ENCODE measurements around the gene HCFC1R1. TPM values are rescaled to one million over a fixed set of nuclear protein-coding genes. Genes with fewer than 3 reads are reported as not detected.
"Not testable (repeated sequence)": the region's sequence is repeated elsewhere in the genome, so short reads cannot be mapped to it uniquely, and the experiment has no call there.

Gene HCFC1R1
- total RNA-seq, 1 donor from 2014 or later = 133 TPM

GRCh38 chr16:3054965-3055733 is 31.4 kb upstream of the HCFC1R1 start:
- H3K36me3 Mint-ChIP-seq (ENCODE audit: unreplicated experiment) = peaks cover 6% of the 10 kb centered on the region
- no peaks in the 10 kb centered on the region for H3K9me3 Mint-ChIP-seq (ENCODE audit: unreplicated experiment)
- DNase-seq (ENCODE audit: extremely low spot score, unreplicated experiment) = no peak
- H3K4me3 Mint-ChIP-seq (ENCODE audit: unreplicated experiment) = no peak overlapping the region
- peaks cover 13% of the 10 kb centered on the region for H3K4me1 Mint-ChIP-seq (ENCODE audit: unreplicated experiment)
- no peak overlapping the region for H3K27ac Mint-ChIP-seq (ENCODE audit: unreplicated experiment)
- H3K27me3 Mint-ChIP-seq (ENCODE audit: unreplicated experiment) = peaks cover 6% of the 10 kb centered on the region
- TF ChIP-seq, protein P1, sequence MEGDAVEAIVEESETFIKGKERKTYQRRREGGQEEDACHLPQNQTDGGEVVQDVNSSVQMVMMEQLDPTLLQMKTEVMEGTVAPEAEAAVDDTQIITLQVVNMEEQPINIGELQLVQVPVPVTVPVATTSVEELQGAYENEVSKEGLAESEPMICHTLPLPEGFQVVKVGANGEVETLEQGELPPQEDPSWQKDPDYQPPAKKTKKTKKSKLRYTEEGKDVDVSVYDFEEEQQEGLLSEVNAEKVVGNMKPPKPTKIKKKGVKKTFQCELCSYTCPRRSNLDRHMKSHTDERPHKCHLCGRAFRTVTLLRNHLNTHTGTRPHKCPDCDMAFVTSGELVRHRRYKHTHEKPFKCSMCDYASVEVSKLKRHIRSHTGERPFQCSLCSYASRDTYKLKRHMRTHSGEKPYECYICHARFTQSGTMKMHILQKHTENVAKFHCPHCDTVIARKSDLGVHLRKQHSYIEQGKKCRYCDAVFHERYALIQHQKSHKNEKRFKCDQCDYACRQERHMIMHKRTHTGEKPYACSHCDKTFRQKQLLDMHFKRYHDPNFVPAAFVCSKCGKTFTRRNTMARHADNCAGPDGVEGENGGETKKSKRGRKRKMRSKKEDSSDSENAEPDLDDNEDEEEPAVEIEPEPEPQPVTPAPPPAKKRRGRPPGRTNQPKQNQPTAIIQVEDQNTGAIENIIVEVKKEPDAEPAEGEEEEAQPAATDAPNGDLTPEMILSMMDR (IDR thresholded peaks at IDR 0.05) = no peak

- H3K36me3 Mint-ChIP-seq (ENCODE audit: unreplicated experiment); H3K9me3 Mint-ChIP-seq (ENCODE audit: unreplicated experiment); H3K27ac Mint-ChIP-seq (ENCODE audit: unreplicated experiment); H3K4me3 Mint-ChIP-seq (ENCODE audit: unreplicated experiment); DNase-seq (ENCODE audit: extremely low spot score, unreplicated experiment); H3K27me3 Mint-ChIP-seq (ENCODE audit: unreplicated experiment); H3K4me1 Mint-ChIP-seq (ENCODE audit: unreplicated experiment): not testable (repeated sequence)
These were observed 29.6 kb upstream of the HCFC1R1 start for GRCh38 chr16:3053330-3053710.

GRCh38 chr16:3052571-3053329 is 29.0 kb upstream of the HCFC1R1 start:
- not testable (repeated sequence) for H3K4me3 Mint-ChIP-seq (ENCODE audit: unreplicated experiment); DNase-seq (ENCODE audit: extremely low spot score, unreplicated experiment); H3K9me3 Mint-ChIP-seq (ENCODE audit: unreplicated experiment); H3K36me3 Mint-ChIP-seq (ENCODE audit: unreplicated experiment); H3K4me1 Mint-ChIP-seq (ENCODE audit: unreplicated experiment); H3K27ac Mint-ChIP-seq (ENCODE audit: unreplicated experiment)
- H3K27me3 Mint-ChIP-seq (ENCODE audit: unreplicated experiment) = peaks cover 15% of the 10 kb centered on the region

- no peaks in the 10 kb centered on the region for H3K9me3 Mint-ChIP-seq (ENCODE audit: unreplicated experiment)
- peaks cover 6% of the 10 kb centered on the region for H3K36me3 Mint-ChIP-seq (ENCODE audit: unreplicated experiment)
- TF ChIP-seq, protein P1 (IDR thresholded peaks at IDR 0.05) = no peak
- H3K4me1 Mint-ChIP-seq (ENCODE audit: unreplicated experiment) = peaks cover 2% of the 10 kb centered on the region
- DNase-seq (ENCODE audit: extremely low spot score, unreplicated experiment) = no peak
- no peak overlapping the region for H3K4me3 Mint-ChIP-seq (ENCODE audit: unreplicated experiment)
- no peak overlapping the region for H3K27ac Mint-ChIP-seq (ENCODE audit: unreplicated experiment)
- H3K27me3 Mint-ChIP-seq (ENCODE audit: unreplicated experiment) = peaks cover 18% of the 10 kb centered on the region
These were observed 27.8 kb upstream of the HCFC1R1 start for GRCh38 chr16:3051494-3051893.

DNA sequence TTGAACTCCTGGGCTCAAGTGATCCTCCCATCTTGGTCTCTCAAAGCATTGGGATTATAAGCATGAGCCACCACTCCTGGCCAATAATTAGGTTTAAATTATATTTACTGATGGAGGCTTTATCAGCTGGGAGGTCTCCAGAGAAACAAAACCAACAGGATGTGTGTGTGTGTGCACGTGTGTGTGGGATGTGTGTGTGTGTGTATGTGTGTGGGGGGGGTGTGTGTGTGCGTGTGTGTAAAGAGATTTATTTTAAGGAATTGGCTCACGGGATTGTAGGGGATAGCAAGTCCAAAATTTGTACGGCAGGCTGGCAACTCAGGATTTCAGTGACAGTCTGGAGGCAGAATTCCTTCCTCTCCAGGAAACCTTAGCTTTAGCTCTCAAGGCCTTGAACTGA is 27.3 kb upstream of the HCFC1R1 start:
- H3K4me1 Mint-ChIP-seq (ENCODE audit: unreplicated experiment) = peaks cover 2% of the 10 kb centered on the region
- no peak overlapping the region for H3K4me3 Mint-ChIP-seq (ENCODE audit: unreplicated experiment)
- no peak for DNase-seq (ENCODE audit: extremely low spot score, unreplicated experiment)
- H3K9me3 Mint-ChIP-seq (ENCODE audit: unreplicated experiment) = no peaks in the 10 kb centered on the region
- H3K36me3 Mint-ChIP-seq (ENCODE audit: unreplicated experiment) = peaks cover 6% of the 10 kb centered on the region
- H3K27ac Mint-ChIP-seq (ENCODE audit: unreplicated experiment) = no peak overlapping the region
- H3K27me3 Mint-ChIP-seq (ENCODE audit: unreplicated experiment) = peaks cover 18% of the 10 kb centered on the region
- TF ChIP-seq, protein P1 (IDR thresholded peaks at IDR 0.05) = no peak

- peaks cover 6% of the 10 kb centered on the region for H3K36me3 Mint-ChIP-seq (ENCODE audit: unreplicated experiment)
- TF ChIP-seq, protein P1 (IDR thresholded peaks at IDR 0.05) = no peak
- H3K4me1 Mint-ChIP-seq (ENCODE audit: unreplicated experiment) = peaks cover 3% of the 10 kb centered on the region
- H3K27ac Mint-ChIP-seq (ENCODE audit: unreplicated experiment) = no peak overlapping the region
- H3K27me3 Mint-ChIP-seq (ENCODE audit: unreplicated experiment) = peaks cover 18% of the 10 kb centered on the region
- DNase-seq (ENCODE audit: extremely low spot score, unreplicated experiment) = no peak
- no peak overlapping the region for H3K4me3 Mint-ChIP-seq (ENCODE audit: unreplicated experiment)
- no peaks in the 10 kb centered on the region for H3K9me3 Mint-ChIP-seq (ENCODE audit: unreplicated experiment)
These were observed 26.7 kb upstream of the HCFC1R1 start for GRCh38 chr16:3050487-3050886.
